ENCODE results near the gene C6orf136.
"Not testable (repeated sequence)": the region's sequence is repeated elsewhere in the genome, so short reads cannot be mapped to it uniquely, and the experiment has no call there.

Gene C6orf136

GRCh38 chr6:30657922-30658321 is 11.0 kb downstream of the C6orf136 start:
- not testable (repeated sequence) for DNase-seq (ENCODE audit: low read depth)

DNA sequence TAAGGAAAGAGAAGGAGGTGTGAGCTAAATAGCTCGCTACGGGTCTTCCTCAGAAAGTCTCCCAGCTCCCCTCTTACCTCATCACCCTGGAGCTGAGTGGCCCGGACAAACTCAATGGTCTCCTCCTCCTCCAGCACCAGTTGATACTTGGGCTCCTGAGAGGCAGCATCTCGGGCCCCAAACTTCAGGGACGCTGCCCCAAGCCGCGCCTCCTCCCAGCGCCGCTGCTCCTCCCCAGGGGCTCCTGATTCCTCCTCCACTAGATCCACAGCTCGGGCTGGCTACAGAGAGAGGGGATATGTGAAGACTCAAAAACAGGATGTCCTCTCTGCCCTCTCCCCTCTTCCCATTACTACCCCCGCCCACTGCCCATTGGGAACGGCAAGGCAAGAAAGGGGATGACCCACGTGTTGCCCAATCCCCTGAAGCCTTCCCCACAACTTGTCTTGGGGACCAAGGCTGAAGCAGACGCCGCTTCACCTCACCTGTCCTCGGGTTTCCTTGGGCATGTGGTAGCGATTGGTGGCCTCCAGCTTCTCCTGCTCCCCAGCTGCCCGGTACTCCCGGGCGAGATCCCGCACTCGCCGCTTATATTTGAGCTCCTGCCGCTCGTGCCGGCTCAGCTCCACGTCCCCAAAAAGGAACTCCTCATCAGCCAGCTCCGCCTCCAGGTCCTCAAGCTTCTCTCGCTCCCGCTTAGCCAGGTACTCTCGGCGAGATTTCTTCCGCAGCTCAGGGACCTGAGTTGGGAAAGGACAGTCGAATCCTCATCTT is 18.2 kb downstream of the C6orf136 start:
- no peak for DNase-seq (ENCODE audit: low read depth)

- DNase-seq (ENCODE audit: low read depth), result peak; percentile 22
Measured at GRCh38 chr6:30666300-30666699, 19.4 kb downstream of the C6orf136 start.

GRCh38 chr6:30670760-30671527 is 24.0 kb downstream of the C6orf136 start:
- DNase-seq (ENCODE audit: low read depth), result no peak

DNA sequence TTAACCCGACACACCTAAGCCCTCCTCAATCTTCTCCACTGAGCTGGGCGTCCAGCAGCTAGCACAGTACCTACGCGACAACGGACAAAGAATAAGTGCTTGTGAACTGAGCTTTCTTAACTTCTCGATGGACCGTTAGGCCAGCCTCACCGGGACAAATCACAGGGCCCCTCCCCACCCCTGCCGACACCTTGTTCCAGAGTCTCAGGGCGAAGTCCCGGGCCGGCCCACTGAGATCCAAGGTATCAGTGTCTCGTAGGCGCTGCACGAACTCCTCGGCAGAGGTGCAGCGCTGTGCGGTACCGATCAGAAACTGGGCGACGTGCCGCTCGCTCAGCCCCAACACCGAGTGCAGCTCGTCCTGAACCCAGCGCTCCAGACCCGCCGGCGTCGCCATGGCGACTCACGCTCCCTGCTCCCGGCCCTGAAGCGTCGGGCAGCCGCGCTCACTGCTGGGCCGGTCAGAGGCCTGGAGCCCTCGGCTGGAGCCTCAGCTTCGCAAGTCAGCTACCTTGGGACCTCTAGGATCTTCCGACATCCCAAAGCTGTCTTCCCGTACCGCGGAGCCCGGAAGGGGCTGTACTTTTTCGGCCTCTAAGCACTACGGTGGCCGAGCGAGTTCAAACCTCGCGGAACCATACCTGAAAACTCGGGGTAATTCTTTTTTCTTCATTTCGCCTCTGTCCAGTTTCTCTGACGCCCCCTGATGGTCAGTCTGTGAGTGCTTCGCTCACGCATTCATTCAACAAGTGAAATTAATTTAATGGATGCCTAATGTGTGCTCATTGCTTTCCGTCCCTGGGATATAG is 25.7 kb downstream of the C6orf136 start, which contains the start of gene DHX16:
TSS of gene DHX16 (minus strand) at position 562 of the 809 bp plus-strand sequence. CDS start at position 397, 165 bp downstream.
- peak; percentile 88 for DNase-seq (ENCODE audit: low read depth)

GRCh38 chr6:30676660-30677285 is 29.8 kb downstream of the C6orf136 start:
- no peak for DNase-seq (ENCODE audit: low read depth)

- DNase-seq (ENCODE audit: low read depth), result peak; percentile 90
Measured at GRCh38 chr6:30678964-30679726, 32.2 kb downstream of the C6orf136 start.

GRCh38 chr6:30679765-30680535 is 33.0 kb downstream of the C6orf136 start:
- no peak for DNase-seq (ENCODE audit: low read depth)

- DNase-seq (ENCODE audit: low read depth), result no peak
Measured at GRCh38 chr6:30681766-30682142, 34.8 kb downstream of the C6orf136 start.

- peak; percentile 82 for DNase-seq (ENCODE audit: low read depth)
Measured at GRCh38 chr6:30682143-30683117, 35.5 kb downstream of the C6orf136 start.

DNA sequence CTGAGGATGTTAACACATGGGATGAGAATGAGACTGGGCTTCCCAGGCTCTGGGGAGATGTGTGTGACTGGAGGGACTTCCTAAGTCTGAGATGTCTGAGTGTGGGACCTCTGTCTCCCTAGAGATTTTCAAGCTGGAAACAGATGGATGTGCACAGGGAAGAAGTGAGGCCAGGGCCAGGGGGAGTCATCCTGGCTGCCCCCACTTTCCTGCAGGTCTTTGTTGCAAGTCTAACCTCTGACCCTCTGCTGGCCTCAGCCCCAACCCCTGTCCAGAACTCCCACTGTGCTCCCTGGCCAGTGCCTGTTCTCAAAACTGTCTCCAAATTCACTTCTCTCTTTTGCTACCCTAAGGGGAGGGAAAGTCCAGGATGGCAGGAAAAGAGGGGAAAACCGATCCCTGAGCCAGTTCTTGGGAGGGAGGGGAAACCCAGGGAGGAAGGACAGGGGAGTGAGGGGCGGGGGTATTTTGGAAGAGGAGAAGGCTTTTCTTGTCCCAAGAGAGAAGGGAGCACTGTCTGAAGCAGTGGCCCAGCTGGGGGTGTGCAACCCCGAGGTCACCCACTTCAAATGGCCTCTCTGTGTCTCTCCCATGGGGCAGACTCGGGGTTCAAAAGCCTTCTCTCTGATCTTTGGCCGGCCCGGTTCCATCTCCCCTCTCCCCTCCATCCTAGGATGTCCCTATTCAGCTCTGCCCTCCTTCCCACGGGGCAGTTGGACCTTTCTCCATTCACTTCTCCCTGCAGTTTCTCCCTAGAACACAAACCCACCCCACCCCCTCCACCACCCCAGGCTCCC is 36.4 kb downstream of the C6orf136 start:
- DNase-seq (ENCODE audit: low read depth), result no peak

GRCh38 chr6:30683980-30684338 is 37.0 kb downstream of the C6orf136 start:
- DNase-seq (ENCODE audit: low read depth), result no peak

GRCh38 chr6:30684386-30685156 is 37.6 kb downstream of the C6orf136 start:
- no peak for DNase-seq (ENCODE audit: low read depth)

DNA sequence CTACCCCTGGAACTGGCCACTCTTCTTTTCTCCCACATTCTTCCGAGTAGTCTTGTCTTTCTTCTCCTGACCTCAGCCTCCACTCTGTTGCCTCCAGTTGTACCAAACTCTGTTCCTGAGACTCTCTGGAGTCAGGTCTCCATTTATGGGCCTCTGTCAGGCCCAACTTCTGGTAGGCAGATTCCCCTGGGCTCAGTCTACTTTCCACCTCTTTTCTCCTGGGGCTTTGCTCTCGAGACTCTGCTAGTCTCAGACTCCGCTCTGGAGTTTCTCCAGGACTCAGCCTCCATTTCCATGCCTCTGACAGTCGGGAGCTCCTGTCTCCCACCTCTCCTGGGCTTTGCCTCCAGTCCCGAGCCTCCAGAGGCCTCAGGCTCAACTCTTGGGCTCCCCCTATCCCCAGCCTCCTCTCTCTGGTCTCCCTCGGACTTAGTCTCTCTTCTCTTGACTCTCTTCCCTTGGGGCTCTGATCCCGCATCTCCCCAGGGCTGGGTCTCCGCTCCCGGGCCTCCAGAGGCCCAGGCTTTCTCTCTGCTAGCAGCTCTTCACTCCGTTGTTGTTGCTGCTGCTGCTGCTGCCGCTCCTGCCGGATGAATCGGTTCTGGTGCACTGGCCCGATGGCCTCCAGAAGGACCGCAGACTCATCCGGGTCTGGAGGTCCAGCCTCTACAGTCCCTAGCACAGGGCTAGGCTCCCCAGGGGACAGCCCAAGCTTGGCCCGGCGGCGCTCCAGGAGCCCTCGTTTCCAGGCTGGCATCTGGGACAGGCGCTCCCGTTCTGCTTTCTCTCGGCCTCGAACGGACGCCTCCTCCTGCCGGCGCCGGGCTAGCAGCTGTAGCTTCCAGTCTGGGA is 38.5 kb downstream of the C6orf136 start:
- DNase-seq (ENCODE audit: low read depth), result no peak

GRCh38 chr6:30686009-30686907 is 39.3 kb downstream of the C6orf136 start, which contains the start of gene PPP1R18:
PPP1R18 (minus strand) TSS chr6:30686645; CDS start chr6:30686018, 627 bp downstream.
- DNase-seq (ENCODE audit: low read depth), result peak; percentile 76

All from activated gamma-delta T cell treated with anti-CD3 and anti-CD28 coated beads, Interleukin-2, amount 50 U/mL, for 16 hours (primary cell).